ENCODE measurements around the gene BABAM2. TPM values are rescaled to one million over a fixed set of nuclear protein-coding genes. Genes with fewer than 3 reads are reported as not detected.

Gene BABAM2
- polyA plus RNA-seq, 1 experiment: 32.6 TPM

DNA sequence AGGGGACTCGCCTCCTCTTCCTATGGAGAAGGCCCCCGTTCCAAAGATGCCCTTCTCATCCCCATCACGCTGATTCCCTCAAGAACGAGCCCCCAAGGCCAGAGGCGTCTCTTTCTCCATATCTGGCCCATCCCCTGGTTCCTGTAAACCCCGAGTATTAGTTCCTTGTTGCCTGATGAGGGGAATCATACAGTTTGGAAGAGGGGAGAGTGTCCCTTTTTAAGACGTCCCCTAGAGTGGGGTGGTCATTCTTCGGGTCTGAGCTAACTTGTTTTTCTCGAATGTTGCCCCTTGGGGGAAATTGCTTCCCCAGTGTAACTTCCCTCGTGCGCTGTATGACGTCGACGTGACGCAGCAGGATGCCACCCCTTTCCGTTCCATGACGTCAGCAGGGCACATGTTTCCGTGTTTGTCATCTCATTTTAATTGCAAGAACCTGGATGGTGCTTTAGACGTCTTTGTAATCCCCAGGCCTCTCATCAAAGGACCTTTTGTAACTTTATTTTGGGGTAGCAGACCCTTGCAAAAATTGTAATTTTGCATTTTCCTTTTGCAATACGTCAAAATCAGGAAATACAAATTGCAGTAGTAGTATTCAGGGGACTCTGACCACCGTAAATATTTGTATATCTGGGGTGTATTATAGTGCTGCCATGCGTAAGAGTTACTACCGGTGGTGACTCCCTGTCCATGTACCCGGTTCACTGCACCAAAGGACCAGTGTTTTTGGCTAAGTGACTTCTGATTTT, 569 bp downstream of the BABAM2 start:
- ChIA-PET CTCF (no interaction called here), POLR2A (no interaction called here)
- Histone ChIP-seq H3K36me3 (ENCODE audit: control insufficient read depth, insufficient read depth, low read length) (peaks cover under 1% of the 10 kb centered on the region; the same call in 1 of the 2 replicates), H3K4me3 (ENCODE audit: low read depth, low read length) (peak overlapping the region; percentile 75), H3K27me3 (ENCODE audit: control insufficient read depth, insufficient read depth, low read length) (no peaks in the 10 kb centered on the region)
- TF ChIP-seq, protein P1, sequence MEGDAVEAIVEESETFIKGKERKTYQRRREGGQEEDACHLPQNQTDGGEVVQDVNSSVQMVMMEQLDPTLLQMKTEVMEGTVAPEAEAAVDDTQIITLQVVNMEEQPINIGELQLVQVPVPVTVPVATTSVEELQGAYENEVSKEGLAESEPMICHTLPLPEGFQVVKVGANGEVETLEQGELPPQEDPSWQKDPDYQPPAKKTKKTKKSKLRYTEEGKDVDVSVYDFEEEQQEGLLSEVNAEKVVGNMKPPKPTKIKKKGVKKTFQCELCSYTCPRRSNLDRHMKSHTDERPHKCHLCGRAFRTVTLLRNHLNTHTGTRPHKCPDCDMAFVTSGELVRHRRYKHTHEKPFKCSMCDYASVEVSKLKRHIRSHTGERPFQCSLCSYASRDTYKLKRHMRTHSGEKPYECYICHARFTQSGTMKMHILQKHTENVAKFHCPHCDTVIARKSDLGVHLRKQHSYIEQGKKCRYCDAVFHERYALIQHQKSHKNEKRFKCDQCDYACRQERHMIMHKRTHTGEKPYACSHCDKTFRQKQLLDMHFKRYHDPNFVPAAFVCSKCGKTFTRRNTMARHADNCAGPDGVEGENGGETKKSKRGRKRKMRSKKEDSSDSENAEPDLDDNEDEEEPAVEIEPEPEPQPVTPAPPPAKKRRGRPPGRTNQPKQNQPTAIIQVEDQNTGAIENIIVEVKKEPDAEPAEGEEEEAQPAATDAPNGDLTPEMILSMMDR (IDR thresholded peaks at IDR 0.05; ENCODE audit: insufficient read depth, low read depth, low read length): no peak
- no peak for DNase-seq (ENCODE audit: low read depth)

DNA sequence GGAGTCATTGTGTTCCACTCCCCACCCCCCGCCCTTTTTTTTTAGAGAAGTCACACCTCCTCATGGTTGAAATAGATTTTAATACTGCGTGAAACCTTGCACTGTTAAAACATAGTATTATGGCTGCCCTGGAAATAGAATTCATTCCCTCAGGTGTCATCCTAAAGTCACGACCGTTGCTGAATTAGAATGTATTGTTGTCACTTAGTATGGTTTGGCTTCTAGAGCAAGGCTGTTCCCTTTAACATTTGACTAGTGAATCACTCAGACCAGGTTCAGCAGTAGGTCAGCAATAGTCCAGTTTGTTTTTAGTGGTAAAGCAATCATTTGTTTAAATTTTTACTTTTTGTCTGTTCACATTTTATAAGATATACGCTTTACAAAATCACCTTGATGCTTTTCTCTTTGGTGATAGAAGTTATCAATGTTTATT, 1.2 kb downstream of the BABAM2 start:
- H3K27me3 ChIP-seq (ENCODE audit: control insufficient read depth, insufficient read depth, low read length): no peaks in the 10 kb centered on the region
- ChIA-PET CTCF (no interaction called here), POLR2A (no interaction called here)
- H3K36me3 ChIP-seq (ENCODE audit: control insufficient read depth, insufficient read depth, low read length): peaks cover 4% of the 10 kb centered on the region
- H3K4me3 ChIP-seq (ENCODE audit: low read depth, low read length): no peak overlapping the region
- TF ChIP-seq, protein P1 (IDR thresholded peaks at IDR 0.05; ENCODE audit: insufficient read depth, low read depth, low read length): no peak
- no peak for DNase-seq (ENCODE audit: low read depth)

DNA sequence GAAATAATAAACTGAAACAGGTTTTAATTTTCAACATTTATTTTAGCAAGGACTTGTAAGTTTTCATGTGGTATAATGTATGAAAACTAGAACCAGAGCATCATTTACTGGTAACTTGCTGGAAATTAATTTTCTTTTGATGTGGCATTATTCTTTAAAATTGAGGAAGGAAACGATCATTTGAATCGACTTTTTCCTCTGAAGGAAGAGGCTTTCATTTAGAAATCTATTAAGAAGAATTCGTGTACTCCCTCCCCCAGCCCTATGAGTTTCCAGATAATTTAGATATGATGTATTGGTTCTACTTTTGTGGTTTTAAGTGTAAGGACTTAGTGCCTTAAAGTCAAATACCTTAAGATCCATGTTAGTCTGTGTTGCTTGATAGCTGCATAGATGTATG, 2.5 kb downstream of the BABAM2 start:
- ChIA-PET POLR2A (no interaction called here), CTCF (no interaction called here)
- no peak overlapping the region for H3K4me3 ChIP-seq (ENCODE audit: low read depth, low read length)
- DNase-seq (ENCODE audit: low read depth): no peak
- H3K36me3 ChIP-seq (ENCODE audit: control insufficient read depth, insufficient read depth, low read length): peaks cover 4% of the 10 kb centered on the region
- no peaks in the 10 kb centered on the region for H3K27me3 ChIP-seq (ENCODE audit: control insufficient read depth, insufficient read depth, low read length)
- TF ChIP-seq, protein P1 (IDR thresholded peaks at IDR 0.05; ENCODE audit: insufficient read depth, low read depth, low read length): no peak

DNA sequence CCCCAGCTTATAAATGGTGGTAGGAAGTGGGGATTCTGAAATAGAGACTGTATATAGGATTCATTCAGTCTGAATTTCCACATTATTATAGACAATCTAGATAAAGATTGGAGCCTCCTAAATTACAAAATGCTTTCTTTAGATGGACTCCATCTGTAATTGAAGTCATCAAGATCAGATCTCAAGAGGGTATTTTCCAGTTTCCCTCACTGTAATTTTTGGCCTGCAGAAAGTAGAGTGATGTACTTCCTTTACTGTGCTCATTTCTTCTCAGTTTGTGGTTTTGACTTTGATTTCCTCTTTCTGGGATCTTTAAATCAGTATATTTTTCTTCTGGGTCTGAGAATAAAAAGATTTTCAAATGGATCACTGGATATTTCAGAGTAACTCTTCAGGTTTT, 7.2 kb downstream of the BABAM2 start:
- POLR2A ChIA-PET: no interaction called here

DNA sequence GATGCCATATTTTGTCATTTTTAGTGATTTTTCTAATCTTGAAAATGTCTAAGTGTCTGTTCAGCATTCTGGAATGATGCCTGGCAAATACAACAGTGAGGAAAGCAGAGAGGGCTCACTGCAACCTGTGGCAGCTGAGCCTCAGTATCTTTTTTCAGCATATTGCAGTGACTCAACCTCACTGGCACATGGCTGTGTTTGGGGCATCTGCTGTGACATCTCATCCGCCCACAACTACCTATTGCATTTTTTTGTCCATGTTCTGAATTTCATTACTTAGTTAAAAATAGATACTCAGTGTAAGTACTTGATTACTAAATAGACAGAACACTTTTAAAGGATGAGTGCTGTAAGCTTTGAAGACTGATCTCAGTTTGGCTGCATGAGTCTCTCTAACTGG, 10.7 kb downstream of the BABAM2 start:
- ChIA-PET POLR2A (interaction anchor here (0.6 kb wide), 1 partner anchor 188 kb away, joined by 6 read pairs; no protein-coding TSS in a partner anchor), CTCF (interaction anchor here (0.7 kb wide), 1 partner anchor 593 kb away, joined by 3 read pairs; no protein-coding TSS in a partner anchor)

More for the DNA sequence above, 7.2 kb downstream of the BABAM2 start:
- CTCF ChIA-PET: no interaction called here
- Histone ChIP-seq H3K36me3 (ENCODE audit: control insufficient read depth, insufficient read depth, low read length) (peaks cover 4% of the 10 kb centered on the region), H3K27me3 (ENCODE audit: control insufficient read depth, insufficient read depth, low read length) (no peaks in the 10 kb centered on the region), H3K4me3 (ENCODE audit: low read depth, low read length) (no peak overlapping the region)
- TF ChIP-seq, protein P1 (IDR thresholded peaks at IDR 0.05; ENCODE audit: insufficient read depth, low read depth, low read length): no peak
- DNase-seq (ENCODE audit: low read depth): no peak

More for the DNA sequence above, 10.7 kb downstream of the BABAM2 start:
- Histone ChIP-seq H3K4me3 (ENCODE audit: low read depth, low read length) (no peak overlapping the region), H3K27me3 (ENCODE audit: control insufficient read depth, insufficient read depth, low read length) (no peaks in the 10 kb centered on the region), H3K36me3 (ENCODE audit: control insufficient read depth, insufficient read depth, low read length) (peaks cover 3% of the 10 kb centered on the region)
- TF ChIP-seq, protein P1 (IDR thresholded peaks at IDR 0.05; ENCODE audit: insufficient read depth, low read depth, low read length): no peak
- no peak for DNase-seq (ENCODE audit: low read depth)

Data from BJ (cell line).